Thymus (tissue), 11 donors: ENCODE results near the gene PARL. TPM values are rescaled to one million over a fixed set of nuclear protein-coding genes. Genes with fewer than 3 reads are reported as not detected.

Source experiments
- DNase-seq, 9 donors: peaks; one replicate each; pipeline ENCODE4 v3.0.0-alpha.2; 2013; ENCODE audit warnings: low spot score in 9 of 9, low read depth in 6 of 9, missing footprints in 1 of 9
- H3K27ac ChIP-seq, 2 donors: one replicate each; pipeline ENCODE4 v1.5.1; 2013; ENCODE audit warnings: control low read depth in 1 of 2, low read depth in 1 of 2, low read length in 1 of 2, mild to moderate bottlenecking in 1 of 2, moderate library complexity in 1 of 2
- H3K27me3 ChIP-seq, 2 donors: one replicate each; pipeline ENCODE4 v1.5.1; 2013; ENCODE audit warnings: low read length in 1 of 2; ENCODE audit not compliant: control insufficient read depth in 2 of 2, insufficient read depth in 1 of 2
- H3K36me3 ChIP-seq, 2 donors: one replicate each; pipeline ENCODE4 v1.5.1; 2013; ENCODE audit warnings: low read length in 1 of 2, mild to moderate bottlenecking in 1 of 2, moderate library complexity in 1 of 2; ENCODE audit not compliant: control insufficient read depth in 2 of 2, insufficient read depth in 2 of 2
- H3K4me1 ChIP-seq, 2 donors: one replicate each; pipeline ENCODE4 v1.5.1; 2013; ENCODE audit warnings: low read length in 2 of 2; ENCODE audit not compliant: control insufficient read depth in 2 of 2, insufficient read depth in 2 of 2
- H3K4me3 ChIP-seq, 2 donors: one replicate each; pipeline ENCODE4 v1.5.1; 2013; ENCODE audit warnings: low read length in 2 of 2, control low read depth in 1 of 2, mild to moderate bottlenecking in 1 of 2
- H3K9me3 ChIP-seq, 2 donors: one replicate each; pipeline ENCODE4 v1.5.1; 2013; ENCODE audit warnings: low read length in 1 of 2, mild to moderate bottlenecking in 1 of 2; ENCODE audit not compliant: control insufficient read depth in 2 of 2, insufficient read depth in 1 of 2
- WGBS: extraction: QIAGEN DNeasy Blood & Tissue Kit; methylation state at CpG from one replicate; pipeline ENCODE4 v1.1.7; 2013; 5-methylcytosine and 5-hydroxymethylcytosine counted together
- polyA plus RNA-seq: library from polyadenylated mRNA; stranded (reverse); fragments of 200-250 nt; gene quantifications from one replicate; pipeline ENCODE4 v1.2.3, GENCODE V29; 2013
- total RNA-seq: library from RNA; stranded (reverse); fragments of 120-200 nt; gene quantifications from one replicate; pipeline ENCODE4 v1.2.4, GENCODE V29; 2013
- donor health status: healthy.

PARL gene
- total and polyA plus RNA-seq, 2 donors, result 42.0 to 107 TPM

GRCh38 chr3:183828538-183828870 is 56.2 kb downstream of the PARL start:
- peaks cover 0 to 12% of the 10 kb centered on the region in 2 donors for H3K27me3 ChIP-seq
- DNase-seq, result no peak
- no peak overlapping the region for H3K27ac ChIP-seq
- peaks cover 27 to 43% of the 10 kb centered on the region in 2 donors for H3K36me3 ChIP-seq
- 98% methylated on average over 7 of the region's 7 CpGs for WGBS
- H3K4me3 ChIP-seq, result no peak overlapping the region
- H3K9me3 ChIP-seq, result no peaks in the 10 kb centered on the region
- peaks cover 12 to 29% of the 10 kb centered on the region in 2 donors for H3K4me1 ChIP-seq

DNA sequence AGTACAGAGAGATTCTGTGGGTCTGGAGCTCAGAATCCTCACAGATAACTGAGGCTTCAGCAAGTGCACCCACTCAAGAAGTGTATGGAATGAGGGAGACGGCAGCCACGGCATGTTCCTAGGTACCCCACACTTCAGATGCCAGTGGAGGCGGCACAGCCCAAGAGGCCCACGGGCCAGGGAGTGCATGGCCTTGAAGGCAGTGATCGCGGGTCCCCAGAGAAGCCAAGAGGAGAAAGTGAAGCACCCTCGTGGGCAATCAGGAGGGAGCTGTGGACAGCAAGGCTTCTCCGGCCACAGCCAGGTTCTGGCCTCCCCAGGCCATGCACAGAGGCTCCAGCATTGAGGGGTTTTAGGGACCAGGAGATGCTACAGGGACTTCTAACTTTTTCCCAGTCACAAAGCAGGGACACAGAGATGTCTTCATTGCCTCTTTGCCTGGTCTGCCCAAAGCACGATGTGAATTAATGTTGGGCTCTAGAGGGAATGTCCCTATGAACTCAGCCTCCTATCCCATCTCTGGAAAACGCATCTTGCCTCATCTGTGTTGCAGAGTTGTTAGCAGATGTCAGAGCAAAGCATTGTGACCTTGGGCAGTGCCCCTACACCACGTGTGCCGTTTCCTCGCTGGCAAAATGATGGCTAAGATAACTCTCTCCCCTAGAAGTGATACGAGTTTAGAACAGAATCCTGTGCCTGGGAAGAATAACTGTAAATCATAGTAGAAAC is 56.7 kb downstream of the PARL start:
- peaks cover 0 to 12% of the 10 kb centered on the region in 2 donors for H3K27me3 ChIP-seq
- no peak for DNase-seq
- no peak overlapping the region for H3K4me3 ChIP-seq
- WGBS, result 96% methylated on average over 14 of the region's 14 CpGs
- peaks cover 22 to 38% of the 10 kb centered on the region in 2 donors for H3K36me3 ChIP-seq
- peaks cover 13 to 32% of the 10 kb centered on the region in 2 donors for H3K4me1 ChIP-seq
- H3K27ac ChIP-seq, result no peak overlapping the region
- no peaks in the 10 kb centered on the region for H3K9me3 ChIP-seq

- H3K36me3 ChIP-seq, result peaks cover 21 to 31% of the 10 kb centered on the region in 2 donors
- peak overlapping the region; percentile 57 to 74 for H3K27ac ChIP-seq
- peak in 1 of 9 donors; percentile 21 for DNase-seq
- peaks cover 13 to 35% of the 10 kb centered on the region in 2 donors for H3K4me1 ChIP-seq
- no peak overlapping the region for H3K4me3 ChIP-seq
- WGBS, result 94% methylated on average over 14 of the region's 14 CpGs
- peaks cover 0 to 15% of the 10 kb centered on the region in 2 donors for H3K27me3 ChIP-seq
- no peaks in the 10 kb centered on the region for H3K9me3 ChIP-seq
Measured at GRCh38 chr3:183826448-183827250, 58.0 kb downstream of the PARL start.

DNA sequence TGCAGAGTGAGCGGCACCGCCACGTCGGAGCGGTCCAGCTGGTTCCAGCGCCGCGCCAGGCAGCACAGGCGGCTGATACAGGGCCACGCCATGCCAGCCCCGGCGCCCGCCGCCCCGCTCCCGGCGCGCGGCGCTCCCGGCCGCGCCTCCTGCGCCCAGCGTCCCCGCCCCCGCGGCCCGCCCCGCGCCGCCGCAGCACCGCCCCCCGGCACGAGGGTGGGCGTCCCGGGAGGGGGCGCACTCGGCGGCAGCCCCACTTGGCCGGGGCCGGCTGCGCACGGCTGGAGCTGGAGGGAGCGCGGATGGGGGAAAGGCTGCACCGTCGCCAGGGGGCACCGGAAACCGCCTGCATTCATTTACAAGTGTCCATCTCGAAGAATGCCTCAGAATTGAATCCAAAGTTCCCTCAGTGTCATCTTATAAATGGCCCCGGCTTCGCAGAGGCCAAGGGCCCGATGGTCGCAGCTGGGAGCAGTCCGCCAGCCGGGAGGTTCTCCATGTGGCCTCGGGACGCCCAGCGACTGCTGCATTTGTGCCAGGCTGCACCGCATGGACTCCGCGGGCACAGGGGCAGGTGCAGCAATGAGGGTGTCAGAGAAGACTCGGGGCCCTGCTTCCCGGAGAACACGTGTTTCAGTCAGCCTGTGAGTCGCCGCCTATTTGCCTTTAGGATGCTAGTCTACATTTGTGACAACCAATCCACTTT is 59.1 kb downstream of the PARL start, which contains the start of gene MAP6D1:
MAP6D1 (minus strand) TSS at position 122 of the 706 bp plus-strand sequence; CDS start at position 92, 30 bp downstream.
- Histone ChIP-seq H3K27ac (peak within 1 kb of the TSS; percentile 57 to 74), H3K4me3 (peak within 1 kb of the TSS; percentile 59 to 76), H3K9me3 (no peaks in the 10 kb centered on the region), H3K27me3 (peaks cover 0 to 15% of the 10 kb centered on the region in 2 donors), H3K36me3 (peaks cover 21 to 25% of the 10 kb centered on the region in 2 donors), H3K4me1 (peaks cover 13 to 35% of the 10 kb centered on the region in 2 donors)
- WGBS, result 8% methylated on average over 68 of the region's 69 CpGs
- peak in 5 of 9 donors; percentile 42 to 76 (median 59) for DNase-seq

DNA sequence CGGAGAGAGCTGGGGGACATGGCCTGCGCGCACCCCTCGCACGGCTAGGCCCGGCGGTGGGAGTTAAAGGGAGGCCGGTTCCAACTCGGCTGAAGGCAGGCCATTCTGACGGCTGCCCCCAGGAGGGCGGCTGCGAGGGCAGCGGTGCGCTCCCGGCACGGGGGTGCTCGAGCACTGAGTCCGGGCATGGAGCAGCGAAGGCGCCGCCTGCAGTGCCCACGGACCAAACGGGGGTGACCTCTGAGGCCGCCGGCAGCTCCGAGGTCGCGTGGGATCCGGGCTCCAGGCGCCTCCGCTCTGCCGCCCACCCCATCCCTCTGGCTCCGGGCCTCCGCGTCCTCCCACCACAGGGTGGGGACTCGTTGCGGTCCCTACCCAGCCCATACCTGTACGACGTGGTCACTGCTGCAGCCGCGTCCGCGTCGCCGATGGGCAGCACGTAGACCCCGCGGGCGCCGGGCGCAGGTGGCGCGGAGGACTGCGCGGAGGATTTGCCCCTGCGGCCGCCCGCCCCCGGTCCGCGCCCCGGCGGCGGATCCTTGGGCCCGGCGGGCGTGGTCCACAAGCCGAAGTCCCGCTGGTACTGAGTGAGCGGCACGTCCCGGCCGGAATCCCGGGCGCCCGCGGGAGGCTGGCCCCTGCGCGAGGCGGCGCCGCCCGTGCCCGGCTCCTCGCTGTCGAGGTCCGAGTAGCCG is 59.8 kb downstream of the PARL start:
- Histone ChIP-seq H3K27ac (no peak overlapping the region), H3K9me3 (no peaks in the 10 kb centered on the region), H3K27me3 (peaks cover 0 to 15% of the 10 kb centered on the region in 2 donors), H3K36me3 (peaks cover 16 to 18% of the 10 kb centered on the region in 2 donors), H3K4me1 (peaks cover 13 to 35% of the 10 kb centered on the region in 2 donors), H3K4me3 (peak overlapping the region; percentile 59 to 76)
- DNase-seq, result peak in 2 of 9 donors; percentile 26 to 37
- under 1% methylated on average over 88 of the region's 88 CpGs for WGBS

- Histone ChIP-seq H3K4me1 (peaks cover 13 to 35% of the 10 kb centered on the region in 2 donors), H3K9me3 (no peaks in the 10 kb centered on the region), H3K36me3 (peaks cover 13 to 14% of the 10 kb centered on the region in 2 donors), H3K27me3 (peaks cover 0 to 15% of the 10 kb centered on the region in 2 donors), H3K4me3 (peak overlapping the region; percentile 59 to 76), H3K27ac (no peak overlapping the region)
- DNase-seq, result no peak
- 75% methylated on average over 5 of the region's 5 CpGs for WGBS
Measured at GRCh38 chr3:183823963-183824362, 60.7 kb downstream of the PARL start.

DNA sequence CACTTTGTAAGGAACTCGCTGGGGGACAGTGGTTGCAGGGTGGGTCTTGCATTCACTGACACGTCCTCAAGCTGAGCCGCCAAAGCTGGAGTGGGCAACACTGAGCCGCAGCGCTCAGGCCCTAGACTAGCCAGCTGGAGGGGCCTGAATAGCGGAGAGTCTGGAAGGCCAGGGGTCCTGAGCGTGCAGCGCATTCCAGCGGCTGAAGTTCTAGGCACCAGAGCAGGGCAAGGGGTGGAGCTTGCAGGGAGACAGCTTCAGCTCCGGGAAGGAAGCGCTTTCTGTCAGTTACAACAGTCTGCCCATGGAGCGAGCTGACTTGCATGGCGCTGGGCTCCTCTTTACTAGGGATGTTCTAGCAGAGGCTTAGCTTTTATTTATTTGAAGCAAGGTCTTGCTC is 62.0 kb downstream of the PARL start:
- WGBS, result 97% methylated on average over 13 of the region's 13 CpGs
- Histone ChIP-seq H3K27ac (no peak overlapping the region), H3K27me3 (peaks cover 0 to 15% of the 10 kb centered on the region in 2 donors), H3K9me3 (no peaks in the 10 kb centered on the region), H3K36me3 (peaks cover 6 to 19% of the 10 kb centered on the region in 2 donors), H3K4me1 (peaks cover 13 to 42% of the 10 kb centered on the region in 2 donors), H3K4me3 (no peak overlapping the region)
- DNase-seq, result no peak

DNA sequence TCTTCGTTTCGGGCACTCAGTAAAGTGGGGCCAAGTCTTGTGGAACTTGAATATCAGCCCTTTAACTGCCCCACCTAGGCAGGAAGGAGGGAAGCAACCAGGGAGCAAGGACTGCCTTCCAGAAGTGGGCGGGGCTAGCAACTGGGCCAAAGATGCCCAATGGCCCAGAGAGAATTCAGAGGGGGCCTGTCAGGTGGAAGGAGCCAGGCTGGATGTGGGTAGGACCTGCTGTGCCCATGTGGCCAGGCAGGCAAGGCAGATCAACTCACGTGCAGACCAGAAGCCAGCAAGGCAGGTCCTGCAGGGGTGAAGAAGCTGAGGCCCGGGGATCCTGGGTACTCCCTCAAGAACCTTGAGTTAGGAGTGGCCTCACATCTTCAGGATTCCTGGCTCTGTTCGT is 64.8 kb downstream of the PARL start:
- peaks cover 21 to 45% of the 10 kb centered on the region in 2 donors for H3K4me1 ChIP-seq
- H3K27ac ChIP-seq, result no peak overlapping the region
- H3K9me3 ChIP-seq, result no peaks in the 10 kb centered on the region
- 98% methylated on average over 6 of the region's 6 CpGs for WGBS
- peaks cover 23 to 44% of the 10 kb centered on the region in 2 donors for H3K36me3 ChIP-seq
- DNase-seq, result no peak
- H3K27me3 ChIP-seq, result peaks cover 0 to 13% of the 10 kb centered on the region in 2 donors
- H3K4me3 ChIP-seq, result no peak overlapping the region
